Dedifferentiated amniotic fluid mesenchymal stem cell (primary cell): ENCODE results near the gene KCNJ10.

Experiments used
- DNase-seq: peaks from one replicate; pipeline ENCODE4 v3.0.0-alpha.2; 2016; ENCODE audit errors: extremely low spot score

The KCNJ10 gene

GRCh38 chr1:159990005-159990404 is 80.0 kb downstream of the KCNJ10 start:
- no peak for DNase-seq

- no peak for DNase-seq
These were observed 80.4 kb downstream of the KCNJ10 start for GRCh38 chr1:159989581-159989980.

- DNase-seq = no peak
These were observed 82.0 kb downstream of the KCNJ10 start for GRCh38 chr1:159988006-159988405.

- DNase-seq = no peak
These were observed 82.8 kb downstream of the KCNJ10 start for GRCh38 chr1:159987186-159987585.

DNA sequence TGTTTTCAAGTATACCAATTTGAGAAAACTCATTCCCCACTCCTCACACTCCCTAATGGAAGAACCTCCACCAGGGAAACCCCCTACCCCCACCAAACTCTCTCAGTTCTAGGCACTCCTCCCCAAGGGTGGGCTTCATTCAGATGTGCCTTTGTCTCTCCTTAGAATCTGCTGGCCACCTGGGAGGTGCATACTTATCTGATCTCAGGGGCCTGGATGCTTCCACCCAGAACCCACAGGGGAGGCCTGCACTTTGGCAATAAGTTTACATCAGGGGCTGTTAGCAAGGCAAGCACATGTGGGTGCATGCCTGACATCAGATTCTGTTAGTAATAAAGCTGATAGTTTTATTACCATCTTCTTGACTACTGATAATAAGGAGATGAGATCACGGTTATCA is 83.4 kb downstream of the KCNJ10 start:
- DNase-seq = no peak

DNA sequence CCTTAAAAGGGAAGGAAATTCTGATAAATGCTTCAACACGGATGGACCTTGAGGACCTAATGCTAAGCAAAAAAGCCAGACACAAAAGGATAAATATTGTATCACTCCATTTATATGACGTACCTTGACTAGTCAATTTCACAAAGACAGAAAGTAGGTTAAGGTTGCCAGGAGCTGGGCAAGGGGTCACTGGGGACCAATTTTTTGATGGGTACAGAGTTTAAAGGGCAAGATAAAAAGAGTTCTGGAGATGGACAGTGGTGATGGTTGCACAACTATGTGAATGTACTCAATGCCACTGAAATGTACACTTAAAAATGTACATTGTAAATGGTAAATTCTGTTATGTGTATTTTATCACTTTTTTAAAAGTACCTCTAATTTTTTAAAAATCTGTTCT is 83.9 kb downstream of the KCNJ10 start:
- DNase-seq = no peak

DNA sequence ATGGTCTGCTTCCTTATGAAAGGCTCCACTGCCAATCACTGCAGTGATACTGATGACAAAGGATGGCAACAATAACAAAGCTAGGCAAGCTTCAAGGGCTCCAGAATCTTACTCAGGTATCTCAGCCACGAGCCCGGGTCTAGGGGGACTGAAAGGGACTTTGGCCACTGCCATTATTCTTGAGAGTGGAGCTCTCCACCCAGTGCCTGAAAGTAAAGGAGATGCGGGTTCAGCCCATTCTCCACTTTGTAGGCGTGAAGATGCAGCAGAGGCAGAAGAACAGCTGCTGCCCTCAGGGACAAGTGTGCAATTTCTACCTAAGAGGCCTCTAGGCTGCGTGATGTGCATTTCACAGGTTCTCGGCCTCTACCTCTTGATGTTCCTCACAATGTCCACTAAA is 84.5 kb downstream of the KCNJ10 start:
- no peak for DNase-seq

DNA sequence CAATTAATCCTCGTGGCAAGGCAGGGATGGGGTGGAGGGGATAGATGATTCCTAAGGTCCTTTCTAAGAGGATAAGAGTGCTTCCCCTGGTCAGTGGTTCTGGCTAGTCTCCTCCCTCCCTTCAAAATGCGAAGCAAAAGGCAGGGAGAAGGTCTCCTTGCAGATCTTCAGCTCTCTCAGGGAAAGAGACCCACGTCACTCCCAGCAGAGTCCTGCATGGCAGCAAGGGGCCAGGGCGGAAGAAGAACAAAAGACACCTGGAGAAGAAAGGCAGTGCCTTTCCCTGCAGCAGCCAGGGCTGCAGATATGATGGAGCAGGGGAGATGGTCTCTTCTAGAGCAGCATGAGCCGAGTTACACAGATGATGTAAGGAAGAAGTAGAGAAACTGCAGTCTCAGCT is 86.3 kb downstream of the KCNJ10 start:
- DNase-seq = no peak

- DNase-seq = no peak
These were observed 87.7 kb downstream of the KCNJ10 start for GRCh38 chr1:159982280-159982679.

GRCh38 chr1:159981351-159982055 is 88.5 kb downstream of the KCNJ10 start:
- DNase-seq = no peak

DNA sequence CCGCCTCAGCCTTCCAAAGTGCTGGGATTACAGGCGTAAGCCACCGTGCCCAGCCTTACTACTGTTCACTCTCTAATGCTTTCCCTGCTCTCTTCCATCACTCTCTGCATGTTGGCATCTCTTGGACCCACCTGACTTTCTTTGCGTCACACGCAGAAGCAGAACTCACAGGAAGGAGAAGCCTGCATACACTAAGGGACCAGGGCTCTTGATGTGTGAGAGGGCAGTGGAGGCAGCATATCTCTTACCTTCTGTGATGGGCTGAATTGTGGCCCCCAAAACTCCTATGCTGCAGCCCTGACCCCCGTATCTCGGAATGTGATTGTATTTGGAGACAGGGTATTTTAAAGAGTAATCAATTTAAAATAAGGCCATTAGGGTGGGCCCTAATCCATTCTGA is 89.2 kb downstream of the KCNJ10 start:
- DNase-seq = no peak

- no peak for DNase-seq
These were observed 89.9 kb downstream of the KCNJ10 start for GRCh38 chr1:159980076-159980475.

GRCh38 chr1:159979257-159979656 is 90.7 kb downstream of the KCNJ10 start:
- peak; percentile 26 for DNase-seq

- DNase-seq = no peak
These were observed 91.9 kb downstream of the KCNJ10 start for GRCh38 chr1:159978107-159978398.

GRCh38 chr1:159977364-159978106 is 92.4 kb downstream of the KCNJ10 start:
- DNase-seq = no peak

DNA sequence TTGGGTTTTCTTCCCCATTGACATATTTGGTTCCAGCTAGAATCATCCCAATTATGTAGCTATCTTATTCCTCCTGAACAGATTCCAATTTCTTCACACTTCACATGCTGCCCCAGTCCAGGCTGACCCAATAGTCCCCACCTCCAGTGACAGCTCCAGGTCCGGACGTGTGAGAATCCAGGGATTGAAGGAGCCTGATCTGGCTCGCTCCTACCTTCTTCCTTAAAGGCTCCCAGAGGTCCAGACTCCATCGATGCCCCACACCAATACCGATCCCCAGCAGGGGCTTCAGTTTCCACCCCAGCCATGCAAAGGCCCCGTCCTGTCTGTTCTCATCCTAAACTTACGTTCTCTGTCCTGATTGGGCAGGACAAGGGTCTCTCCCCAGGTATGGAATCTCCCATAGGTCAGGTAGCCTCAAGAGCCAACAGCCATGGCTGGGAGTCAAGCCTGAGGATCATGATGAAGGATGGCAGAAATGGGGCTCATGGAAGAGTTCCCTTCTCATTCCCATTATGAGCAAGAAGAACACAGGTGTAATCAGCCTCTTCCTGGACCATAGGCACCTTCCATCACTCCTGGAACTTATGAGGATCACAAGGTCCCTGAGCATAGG is 95.5 kb downstream of the KCNJ10 start:
- DNase-seq = no peak

GRCh38 chr1:159973350-159973940 is 96.5 kb downstream of the KCNJ10 start:
- DNase-seq = no peak

DNA sequence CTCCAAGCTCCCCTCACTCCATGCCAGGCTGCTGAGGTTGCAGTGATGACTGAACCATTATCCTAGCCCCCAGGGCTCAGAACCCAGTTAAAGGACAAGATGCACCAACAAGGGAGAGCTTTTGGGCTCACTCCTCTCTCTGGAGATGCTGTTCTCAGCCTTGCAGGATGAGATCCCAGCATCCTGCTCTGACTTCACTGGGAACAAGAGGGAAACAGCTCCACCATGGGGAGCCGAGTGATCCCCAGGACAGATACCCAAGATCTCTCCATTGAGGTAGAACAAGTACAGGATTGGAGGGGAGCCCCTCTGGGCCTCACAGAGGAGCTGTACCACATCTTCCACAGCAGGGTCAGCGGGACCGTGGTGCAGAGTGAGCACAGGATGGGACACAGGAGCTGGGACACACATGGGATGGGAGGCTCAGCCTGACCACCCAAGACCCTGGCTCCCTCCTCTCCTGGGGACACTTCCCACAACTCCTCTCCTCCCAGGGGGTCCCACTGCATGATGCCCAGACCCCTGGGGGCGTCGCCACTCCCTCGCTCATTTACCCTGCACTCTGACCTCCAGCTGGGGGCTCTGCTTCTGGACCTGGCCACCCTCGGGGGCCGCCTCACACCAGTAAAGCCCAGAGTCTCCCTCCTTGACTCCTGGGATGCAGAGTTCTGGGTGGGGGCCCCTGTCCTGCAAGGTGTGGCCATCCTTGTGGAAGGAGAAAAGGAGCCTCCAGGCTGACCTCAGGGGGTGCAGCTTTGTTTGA is 97.3 kb downstream of the KCNJ10 start:
- no peak for DNase-seq

- no peak for DNase-seq
These were observed 99.0 kb downstream of the KCNJ10 start for GRCh38 chr1:159970932-159971342.

DNA sequence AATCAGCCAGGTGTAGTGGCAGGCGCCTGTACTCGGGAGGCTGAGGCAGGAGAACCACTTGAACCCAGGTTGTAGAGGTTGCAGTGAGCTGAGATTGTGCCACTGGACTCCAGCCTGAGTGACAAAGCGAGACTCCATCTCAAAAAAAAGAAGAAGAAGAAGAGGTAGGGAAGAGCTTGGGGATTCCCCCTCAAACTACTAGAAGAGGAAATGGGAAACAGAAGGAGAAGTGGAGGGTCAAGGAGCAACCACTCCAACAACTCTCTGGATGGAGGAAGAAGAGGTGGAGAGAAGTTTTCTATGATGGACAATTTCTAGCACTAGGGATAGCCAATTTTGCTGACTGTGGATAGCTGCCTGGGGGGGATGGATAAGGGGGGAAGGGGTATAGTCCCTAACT is 101.1 kb downstream of the KCNJ10 start:
- DNase-seq = no peak

GRCh38 chr1:159965263-159965662 is 104.7 kb downstream of the KCNJ10 start:
- DNase-seq = no peak

GRCh38 chr1:159964144-159964543 is 105.8 kb downstream of the KCNJ10 start:
- no peak for DNase-seq
